K562 (cell line): Measurements from ENCODE around the gene GPR137C. TPM values are rescaled to one million over a fixed set of nuclear protein-coding genes. Genes with fewer than 3 reads are reported as not detected.
A peak's percentile ranks its signal among the peaks of the same experiment; 100 is the strongest.

Experiments
- CTCF ChIP-seq, 3 experiments: IDR thresholded peaks in 2 of 3; conservative IDR thresholded peaks in 1 of 3; 2 replicates each; pipeline ENCODE4 v1.5.1; 2011 to 2012; ENCODE audit warnings: low read length in 3 of 3, mild to moderate bottlenecking in 3 of 3, control low read depth in 2 of 3, improper control_type of control experiment in 1 of 3, inconsistent platforms in 1 of 3, low read depth in 1 of 3, mixed read lengths in 1 of 3, moderate library complexity in 1 of 3; ENCODE audit not compliant: insufficient read depth in 2 of 3
- ETV1 ChIP-seq: fragments of 450-650 bp; conservative IDR thresholded peaks from 2 replicates; pipeline ENCODE4 v1.6.1; 2016; ENCODE audit warnings: missing genetic modification characterization, control low read depth, low read depth, missing compliant biosample characterization
- MGA ChIP-seq: fragments of 450-650 bp; IDR thresholded peaks from 2 replicates; pipeline ENCODE4 v1.6.1; 2016; ENCODE audit warnings: mild to moderate bottlenecking, moderate library complexity
- RFX1 ChIP-seq: fragments of 450-650 bp; IDR thresholded peaks from 2 replicates; pipeline ENCODE4 v1.6.1; 2016; ENCODE audit warnings: mild to moderate bottlenecking, moderate library complexity
- SOX6 ChIP-seq: fragments of 450-650 bp; IDR thresholded peaks from 2 replicates; pipeline ENCODE4 v1.6.1; 2014; ENCODE audit warnings: mild to moderate bottlenecking
- ZFP30 ChIP-seq: fragments of 250-450 bp; sonication (Bioruptor Pico); IDR thresholded peaks from 2 replicates; pipeline ENCODE4 v1.8.0; 2022; ENCODE audit warnings: moderate library complexity, mild to moderate bottlenecking, inconsistent platforms, borderline replicate concordance
- polyA plus RNA-seq, 8 experiments: library from polyadenylated mRNA; depleted of rRNA in 4 of 8; stranded (reverse) in 5 of 8; unstranded in 3 of 8; fragments of >200 nt; fragmentation: Nextera tagmentation in 2 of 8; fragmentation: Illumina TruSeq in 1 of 8; extraction: Ambion mirVana in 2 of 8; extraction: Trizol in 1 of 8; gene quantifications; 2 replicates each; pipeline versions ENCODE4 v1.2.1 to v1.2.3, GENCODE V29; 2011 to 2014; ENCODE audit warnings: inconsistent platforms in 1 of 8, missing spikeins in 1 of 8
- total RNA-seq, 7 experiments: library from RNA; depleted of rRNA in 6 of 7; stranded (reverse); fragments of >200 nt in 6 of 7; fragmentation: Illumina TruSeq in 2 of 7; extraction: Trizol in 2 of 7; gene quantifications; 2 replicates each; pipeline versions ENCODE4 v1.2.1 to v1.2.3, GENCODE V29; 2011 to 2021; ENCODE audit warnings: low replicate concordance in 1 of 7

The GPR137C gene
- total and polyA plus RNA-seq, 9 of the 15 experiments (the other 6 are each of a cell fraction or from before 2014, with no cell fraction given), result 0.03 to 0.31 (median 0.06) TPM; not detected in 4

GRCh38 chr14:52547526-52547925, 5.1 kb upstream of the GPR137C start (continued):
- TF ChIP-seq CTCF (IDR thresholded peaks at IDR 0.05 in 2 of 3, conservative IDR thresholded peaks at IDR 0.05 in 1 of 3; ENCODE audit: insufficient read depth in 2 of 3, low read depth in 1 of 3, low read length in 3 of 3) (peak in 2 of 3 experiments; percentile 15 to 34; a peak in 2 of 6 replicates), SOX6 (peak; percentile 48), MGA (no peak), ZFP30 (CRISPR knock-in tag) (no peak), ETV1 (tag) (no peak), RFX1 (peak; percentile 47)
